ENCODE measurements around the gene GALNTL6. TPM values are rescaled to one million over a fixed set of nuclear protein-coding genes. Genes with fewer than 3 reads are reported as not detected.

GALNTL6 gene
- total RNA-seq, 2 experiments from 2014 or later = not detected

DNA sequence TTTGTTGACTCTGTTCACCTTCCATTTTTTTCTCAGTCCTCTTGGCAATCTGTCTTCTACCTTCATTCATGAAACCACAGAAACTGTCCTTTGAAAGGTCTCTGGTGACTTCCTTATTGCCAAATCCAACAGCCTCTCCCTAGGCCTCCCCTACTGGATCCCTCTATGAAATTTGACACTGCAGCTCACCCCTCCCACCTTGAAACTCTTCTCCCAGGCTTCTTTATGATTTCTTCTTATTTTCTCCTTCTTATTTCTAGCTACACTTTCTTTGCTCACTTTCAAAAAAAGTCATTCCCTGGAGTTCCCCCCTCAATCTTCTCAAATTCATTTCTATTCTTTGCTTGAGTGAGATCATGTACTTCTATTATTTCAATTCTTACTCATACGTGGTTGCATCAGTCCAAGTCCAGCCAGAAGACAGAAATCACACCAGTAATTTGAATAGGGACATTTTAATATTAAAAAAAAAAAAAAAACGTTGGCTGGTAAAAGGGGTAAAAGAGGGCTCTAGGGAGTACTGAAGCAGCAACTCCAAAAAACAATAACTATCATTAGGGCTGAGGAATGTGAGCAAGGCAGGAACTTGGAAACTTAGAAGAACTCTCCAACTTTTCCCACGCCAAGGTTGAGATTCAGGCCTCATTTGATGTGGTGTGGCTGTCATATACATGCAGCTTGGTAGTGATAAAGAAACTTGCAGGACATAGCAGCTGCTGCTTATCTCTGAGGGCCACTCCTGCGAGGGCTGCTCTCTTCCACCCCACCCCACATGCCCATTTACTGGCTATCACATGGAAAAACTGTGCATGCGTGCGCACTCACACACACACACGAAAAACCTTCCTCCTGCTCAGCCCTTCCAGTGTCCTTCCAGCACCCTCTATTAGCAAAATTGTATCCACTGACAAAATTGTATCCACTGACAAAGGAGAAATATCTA is 1185.6 kb downstream of the GALNTL6 start:
- H3K27ac Mint-ChIP-seq = no peak overlapping the region
- no peaks in the 10 kb centered on the region for H3K9me3 Mint-ChIP-seq
- DNase-seq (no peak), ATAC-seq (ENCODE audit: low read depth) (no peak)
- no peaks in the 10 kb centered on the region for H3K36me3 Mint-ChIP-seq
- H3K4me1 Mint-ChIP-seq = no peaks in the 10 kb centered on the region
- POLR2A ChIA-PET = no interaction called here
- no peak overlapping the region for H3K4me3 Mint-ChIP-seq
- H3K27me3 Mint-ChIP-seq = peaks cover 13% of the 10 kb centered on the region

DNA sequence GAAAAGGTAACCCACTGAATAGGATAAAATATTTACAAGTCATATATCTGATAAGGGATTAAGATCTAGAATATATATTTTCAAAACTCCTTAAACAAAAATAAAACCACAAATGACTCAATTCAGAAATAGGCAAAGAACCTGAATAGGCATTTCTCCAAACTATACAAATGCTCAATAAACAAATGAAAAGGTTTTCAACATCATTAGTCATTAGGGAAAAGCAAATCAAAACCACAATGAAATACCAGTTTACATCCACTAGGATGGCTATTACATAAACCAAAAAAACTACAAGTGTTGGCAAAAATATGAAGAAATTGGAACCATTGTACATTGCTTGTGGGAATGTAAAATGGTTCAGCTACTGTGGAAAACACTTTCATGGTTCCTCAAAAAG is 1188.4 kb downstream of the GALNTL6 start:
- ATAC-seq (ENCODE audit: low read depth) (no peak), DNase-seq (no peak)
- H3K4me3 Mint-ChIP-seq = no peak overlapping the region
- peaks cover 13% of the 10 kb centered on the region for H3K27me3 Mint-ChIP-seq
- no peaks in the 10 kb centered on the region for H3K9me3 Mint-ChIP-seq
- no peaks in the 10 kb centered on the region for H3K4me1 Mint-ChIP-seq
- POLR2A ChIA-PET = no interaction called here
- H3K27ac Mint-ChIP-seq = no peak overlapping the region
- no peaks in the 10 kb centered on the region for H3K36me3 Mint-ChIP-seq

DNA sequence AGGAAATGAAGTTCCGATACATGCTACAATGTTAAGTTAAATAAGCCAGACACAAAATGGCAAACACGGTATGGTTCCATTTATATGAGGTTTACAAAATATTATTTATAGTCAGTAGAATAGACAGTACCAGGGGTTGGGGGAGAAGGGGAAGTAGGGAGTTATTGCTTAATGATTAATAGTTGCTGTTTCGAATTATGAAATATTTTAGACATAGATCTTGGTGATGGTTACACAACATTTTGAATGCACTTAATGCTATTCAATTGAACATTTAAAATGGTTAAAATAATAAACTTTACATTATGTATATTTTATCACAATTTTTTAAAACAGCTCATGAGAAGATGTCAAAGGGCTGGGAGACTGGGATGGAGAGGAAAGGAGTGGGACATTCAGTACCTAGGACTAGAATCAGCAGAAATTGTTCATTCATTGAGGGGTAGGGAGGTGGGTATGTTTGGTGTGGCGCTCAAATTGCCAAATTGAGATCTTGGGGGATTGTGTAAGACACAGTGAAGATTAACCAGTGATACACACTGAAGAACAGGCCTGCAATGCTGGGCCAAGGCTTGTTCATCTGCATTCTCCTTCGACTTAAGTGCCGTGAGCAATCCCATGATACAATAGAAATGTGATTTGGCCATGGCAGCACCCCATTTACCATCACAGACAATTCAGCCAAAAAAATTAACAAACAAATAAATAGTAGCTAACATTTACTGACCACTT is 1189.8 kb downstream of the GALNTL6 start:
- POLR2A ChIA-PET = no interaction called here
- Mint-ChIP-seq H3K36me3 (no peaks in the 10 kb centered on the region), H3K4me3 (no peak overlapping the region)

DNA sequence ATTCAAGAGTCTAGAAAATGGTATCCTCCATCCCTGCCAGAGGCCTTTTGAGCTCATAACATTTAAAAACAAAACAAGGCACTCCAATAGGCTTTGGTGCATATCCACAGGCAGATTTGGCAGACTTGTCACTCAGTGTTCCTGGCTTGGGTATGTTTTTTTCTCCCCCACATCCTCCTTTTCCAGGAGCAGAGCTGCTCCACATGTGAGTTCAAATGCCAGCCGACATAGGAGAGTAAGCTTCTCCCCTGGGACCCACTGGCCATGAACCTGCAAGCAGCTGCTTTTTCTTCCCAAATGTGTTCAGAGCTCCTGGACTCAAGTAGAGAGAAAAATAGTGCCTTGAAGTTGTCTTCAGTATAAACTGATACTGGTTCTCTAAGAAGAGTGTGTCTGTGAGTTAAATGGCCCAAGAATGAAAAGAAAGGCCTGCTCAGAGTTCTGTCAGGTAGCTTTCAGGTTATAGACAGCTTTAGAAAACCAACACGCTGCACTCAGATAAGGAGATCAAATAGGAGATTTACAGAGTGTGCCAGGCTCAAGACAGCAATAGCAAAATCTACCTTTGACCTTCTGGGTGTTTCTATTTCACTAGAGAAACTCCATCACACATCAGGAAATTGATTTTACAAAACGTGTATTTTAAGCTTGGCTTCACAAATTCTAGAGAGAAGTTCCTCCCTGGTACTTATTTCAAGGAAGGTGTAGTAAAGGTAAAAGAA is 1192.9 kb downstream of the GALNTL6 start:
- ATAC-seq (ENCODE audit: low read depth) (no peak), DNase-seq (no peak)
- Mint-ChIP-seq H3K27ac (no peak overlapping the region), H3K27me3 (peaks cover 4% of the 10 kb centered on the region), H3K4me1 (no peaks in the 10 kb centered on the region), H3K9me3 (no peaks in the 10 kb centered on the region), H3K36me3 (no peaks in the 10 kb centered on the region), H3K4me3 (no peak overlapping the region)
- POLR2A ChIA-PET = no interaction called here

More for the DNA sequence above, 1189.8 kb downstream of the GALNTL6 start:
- no peak for DNase-seq
- no peak for ATAC-seq (ENCODE audit: low read depth)
- no peaks in the 10 kb centered on the region for H3K9me3 Mint-ChIP-seq
- H3K27me3 Mint-ChIP-seq = peaks cover 10% of the 10 kb centered on the region
- H3K27ac Mint-ChIP-seq = no peak overlapping the region
- no peaks in the 10 kb centered on the region for H3K4me1 Mint-ChIP-seq

DNA sequence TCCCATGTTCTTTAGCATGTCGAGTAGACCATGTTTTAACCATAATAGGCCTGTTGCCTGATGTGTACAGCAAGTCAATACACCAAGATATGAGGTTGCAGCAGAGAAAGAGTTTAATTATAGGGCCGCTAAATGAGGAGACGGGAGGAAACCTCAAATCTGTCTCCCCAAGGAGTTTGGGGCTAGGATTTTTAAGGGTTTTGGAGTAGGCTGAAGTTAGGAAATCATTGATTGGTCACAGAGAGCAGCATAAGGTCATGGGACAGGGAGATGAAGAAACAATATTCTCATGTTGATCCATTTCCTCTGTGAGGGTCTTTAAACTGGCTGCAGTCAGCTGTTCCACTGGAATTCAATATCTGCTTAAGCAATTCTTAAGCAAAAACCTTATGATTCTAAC is 1195.2 kb downstream of the GALNTL6 start:
- H3K4me1 Mint-ChIP-seq = no peaks in the 10 kb centered on the region
- no peak for DNase-seq
- H3K4me3 Mint-ChIP-seq = no peak overlapping the region
- H3K36me3 Mint-ChIP-seq = no peaks in the 10 kb centered on the region
- POLR2A ChIA-PET = no interaction called here
- no peaks in the 10 kb centered on the region for H3K9me3 Mint-ChIP-seq
- no peak overlapping the region for H3K27ac Mint-ChIP-seq
- no peaks in the 10 kb centered on the region for H3K27me3 Mint-ChIP-seq
- no peak for ATAC-seq (ENCODE audit: low read depth)

DNA sequence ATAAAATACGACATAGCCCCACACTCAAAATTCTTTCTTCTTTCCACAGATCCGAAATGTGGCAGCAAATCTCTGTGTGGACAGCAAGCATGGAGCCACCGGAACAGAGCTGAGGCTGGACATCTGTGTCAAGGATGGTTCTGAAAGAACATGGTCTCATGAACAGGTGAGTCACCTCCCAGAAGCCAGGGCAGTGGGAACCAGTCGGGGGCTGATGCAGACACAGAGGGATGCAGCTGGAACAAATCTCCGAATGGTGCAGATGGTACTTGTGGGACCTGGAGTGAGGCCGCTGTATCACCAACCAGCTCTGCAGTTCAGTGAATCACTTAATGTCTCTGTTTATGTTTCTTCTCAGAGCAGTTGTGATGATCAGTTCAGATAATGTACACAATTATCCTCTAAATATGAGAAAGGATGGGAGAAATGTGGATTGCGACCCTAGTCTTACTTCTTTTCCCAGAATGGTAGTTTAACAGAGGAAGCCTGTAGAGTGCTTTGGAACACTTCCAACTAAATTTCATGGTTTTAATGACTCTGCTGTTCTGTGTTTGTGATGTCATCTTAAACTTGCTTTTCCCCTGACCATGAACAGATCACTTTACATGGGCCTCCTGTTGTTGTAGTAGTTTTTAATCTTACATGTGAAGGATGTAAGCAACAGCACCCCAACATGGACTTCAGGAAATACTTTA is 1196.1 kb downstream of the GALNTL6 start:
- H3K4me1 Mint-ChIP-seq = peaks cover 1% of the 10 kb centered on the region
- no peak overlapping the region for H3K4me3 Mint-ChIP-seq
- H3K27me3 Mint-ChIP-seq = no peaks in the 10 kb centered on the region
- DNase-seq (no peak), ATAC-seq (ENCODE audit: low read depth) (no peak)
- H3K27ac Mint-ChIP-seq = no peak overlapping the region
- H3K36me3 Mint-ChIP-seq = no peaks in the 10 kb centered on the region
- POLR2A ChIA-PET = no interaction called here
- no peaks in the 10 kb centered on the region for H3K9me3 Mint-ChIP-seq

DNA sequence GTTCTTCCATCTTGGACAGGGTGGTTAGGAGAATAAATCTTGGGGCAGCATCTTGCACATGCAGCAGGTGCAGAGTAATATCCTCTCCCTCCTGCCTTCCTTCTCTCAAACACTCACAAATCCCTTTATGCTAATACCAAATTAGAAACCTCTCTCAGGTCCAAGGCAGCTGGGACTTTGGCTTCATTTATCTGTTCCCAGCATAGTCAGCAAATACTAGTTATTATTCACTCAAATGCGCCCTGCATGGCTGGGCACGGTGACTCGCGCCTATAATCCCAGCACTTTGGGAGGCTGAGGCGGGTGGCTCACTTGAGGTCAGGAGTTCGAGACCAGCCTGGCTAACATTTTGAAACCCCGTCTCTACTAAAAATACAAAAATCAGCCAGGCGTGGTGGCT is 1199.4 kb downstream of the GALNTL6 start:
- H3K9me3 Mint-ChIP-seq = no peaks in the 10 kb centered on the region
- no peaks in the 10 kb centered on the region for H3K36me3 Mint-ChIP-seq
- ATAC-seq (ENCODE audit: low read depth) (no peak), DNase-seq (no peak)
- peaks cover 1% of the 10 kb centered on the region for H3K4me1 Mint-ChIP-seq
- no peak overlapping the region for H3K27ac Mint-ChIP-seq
- POLR2A ChIA-PET = no interaction called here
- H3K27me3 Mint-ChIP-seq = no peaks in the 10 kb centered on the region
- H3K4me3 Mint-ChIP-seq = no peak overlapping the region

DNA sequence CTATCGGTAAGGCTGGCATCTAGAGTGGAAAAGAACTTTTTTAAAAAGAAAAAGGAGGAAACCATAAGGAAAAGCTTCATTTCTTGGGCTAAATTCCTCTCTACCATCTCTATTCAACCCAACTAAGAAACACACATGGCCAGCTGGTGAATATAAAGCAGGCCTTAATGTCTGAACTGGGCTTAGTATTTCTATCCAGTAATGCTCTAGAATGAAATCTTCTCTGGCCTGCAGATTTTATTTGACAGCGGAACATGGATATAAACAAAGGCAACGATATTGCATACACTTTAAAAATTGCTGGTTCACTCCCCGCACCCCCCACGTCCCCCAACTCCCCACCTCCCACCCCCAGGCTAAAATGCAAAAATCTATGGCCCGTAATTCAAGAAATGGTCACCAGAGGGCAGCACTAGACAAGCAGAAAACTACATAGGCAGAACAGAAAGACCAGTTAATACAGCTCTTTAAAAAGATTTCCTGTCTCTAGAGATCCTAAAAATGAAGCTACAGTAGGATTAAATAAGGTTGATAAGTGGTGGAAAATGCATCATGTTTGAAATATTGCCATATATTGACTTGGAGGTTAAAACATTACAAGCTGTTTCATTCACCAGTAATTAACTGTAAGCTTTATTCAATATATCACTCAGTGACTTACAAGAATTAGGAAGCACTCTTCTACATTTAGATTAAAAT is 1200.2 kb downstream of the GALNTL6 start:
- H3K4me3 Mint-ChIP-seq = no peak overlapping the region
- H3K36me3 Mint-ChIP-seq = no peaks in the 10 kb centered on the region
- H3K9me3 Mint-ChIP-seq = no peaks in the 10 kb centered on the region
- peaks cover 1% of the 10 kb centered on the region for H3K4me1 Mint-ChIP-seq
- POLR2A ChIA-PET = interaction anchor here (0.7 kb wide), 3 partner anchors 20 to 508 kb away, joined by 3 to 4 read pairs (median 3); no protein-coding TSS in a partner anchor
- ATAC-seq (ENCODE audit: low read depth) = no peak
- H3K27ac Mint-ChIP-seq = no peak overlapping the region
- H3K27me3 Mint-ChIP-seq = no peaks in the 10 kb centered on the region
- no peak for DNase-seq

DNA sequence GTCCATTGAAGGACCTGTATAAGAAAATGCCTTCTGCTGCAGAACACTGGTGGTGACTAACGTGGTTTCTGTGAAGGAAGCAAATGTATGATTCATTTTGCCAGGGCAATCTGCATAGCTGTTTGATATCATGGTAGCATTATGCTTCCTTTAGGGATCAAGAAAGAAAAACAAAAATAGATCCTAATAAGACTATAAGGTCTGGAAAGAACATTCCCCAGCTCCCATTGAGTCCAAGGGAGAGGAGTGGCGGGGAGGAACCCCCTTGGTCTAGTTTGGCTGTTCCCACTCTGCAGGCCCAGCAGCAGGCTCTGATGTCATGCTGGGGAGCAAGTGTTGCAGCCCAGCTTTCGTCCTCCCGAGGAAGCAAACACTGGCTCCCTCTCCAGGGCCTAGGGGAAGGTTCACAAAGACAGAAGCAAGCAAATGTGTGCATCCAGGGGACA is 1200.9 kb downstream of the GALNTL6 start:
- no peak for DNase-seq
- ATAC-seq (ENCODE audit: low read depth) = no peak
- POLR2A ChIA-PET = interaction anchor here (0.7 kb wide), 2 partner anchors 375 to 507 kb away, joined by 3 to 4 read pairs; no protein-coding TSS in a partner anchor
- H3K27me3 Mint-ChIP-seq = peaks cover 3% of the 10 kb centered on the region
- H3K9me3 Mint-ChIP-seq = no peaks in the 10 kb centered on the region
- H3K4me3 Mint-ChIP-seq = no peak overlapping the region
- H3K27ac Mint-ChIP-seq = no peak overlapping the region
- H3K4me1 Mint-ChIP-seq = peaks cover 1% of the 10 kb centered on the region
- no peaks in the 10 kb centered on the region for H3K36me3 Mint-ChIP-seq

DNA sequence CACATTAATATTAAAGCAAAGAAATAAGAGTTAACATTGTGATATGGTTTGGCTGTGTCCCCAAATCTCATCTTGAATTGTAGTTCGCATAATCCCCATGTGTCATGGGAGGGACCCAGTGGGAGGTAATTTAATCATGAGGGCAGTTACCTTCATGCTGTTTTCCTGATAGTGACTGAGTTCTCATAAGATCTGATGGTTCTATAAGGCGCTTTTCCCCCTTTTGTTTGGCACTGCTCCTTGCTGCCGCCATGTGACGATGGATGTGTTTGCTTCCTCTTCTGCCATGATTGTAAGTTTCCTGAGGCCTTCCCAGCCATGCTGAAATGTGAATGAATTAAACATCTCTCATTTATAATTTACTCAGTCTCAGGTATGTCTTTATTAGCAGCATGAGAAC is 1201.6 kb downstream of the GALNTL6 start:
- POLR2A ChIA-PET = no interaction called here
- H3K4me3 Mint-ChIP-seq = no peak overlapping the region

DNA sequence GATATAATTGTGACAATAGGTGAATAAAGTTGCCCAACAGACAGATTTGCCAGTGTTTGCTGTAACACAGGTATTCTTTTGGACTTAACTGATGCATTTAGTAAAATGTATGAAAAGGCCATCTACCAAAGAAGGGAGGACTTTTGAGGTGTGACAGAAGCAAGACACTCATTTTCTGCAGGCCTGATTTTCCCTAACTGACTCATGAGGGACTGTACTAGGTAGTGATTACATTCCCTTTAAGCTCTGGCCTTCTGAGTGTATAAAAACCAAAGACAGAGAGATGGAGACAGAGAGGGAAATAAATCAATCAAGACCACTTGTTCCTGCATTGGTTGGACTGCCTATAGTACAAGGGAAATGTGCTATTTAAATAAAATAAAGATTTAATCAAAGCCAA is 1204.6 kb downstream of the GALNTL6 start:
- POLR2A ChIA-PET = no interaction called here
- no peak overlapping the region for H3K27ac Mint-ChIP-seq
- H3K9me3 Mint-ChIP-seq = no peaks in the 10 kb centered on the region
- DNase-seq = no peak
- no peak overlapping the region for H3K4me3 Mint-ChIP-seq
- H3K36me3 Mint-ChIP-seq = no peaks in the 10 kb centered on the region
- H3K27me3 Mint-ChIP-seq = peaks cover 4% of the 10 kb centered on the region
- H3K4me1 Mint-ChIP-seq = peaks cover 1% of the 10 kb centered on the region
- ATAC-seq (ENCODE audit: low read depth) = no peak

More for the DNA sequence above, 1201.6 kb downstream of the GALNTL6 start:
- ATAC-seq (ENCODE audit: low read depth) (no peak), DNase-seq (no peak)
- no peaks in the 10 kb centered on the region for H3K36me3 Mint-ChIP-seq
- H3K27me3 Mint-ChIP-seq = peaks cover 4% of the 10 kb centered on the region
- H3K4me1 Mint-ChIP-seq = peaks cover 1% of the 10 kb centered on the region
- H3K9me3 Mint-ChIP-seq = no peaks in the 10 kb centered on the region
- H3K27ac Mint-ChIP-seq = no peak overlapping the region

DNA sequence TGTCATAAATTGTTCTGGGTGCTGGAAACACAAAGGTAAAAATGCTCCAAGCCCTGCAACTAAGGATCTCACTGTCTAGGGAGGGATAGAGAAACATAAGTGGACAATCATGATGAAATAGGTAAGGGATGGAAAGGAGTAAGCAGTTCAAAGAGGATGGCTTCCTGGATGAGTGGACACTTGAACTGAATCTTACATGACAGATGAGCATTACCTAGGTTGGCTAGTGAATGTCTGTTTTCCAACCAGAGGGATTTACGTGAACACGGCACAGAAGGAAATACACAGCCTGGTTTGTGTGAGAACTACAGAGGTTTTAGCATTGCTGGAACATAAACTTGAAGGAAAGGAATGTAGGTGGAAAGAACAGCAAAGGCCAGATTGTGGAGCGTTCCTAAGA is 1205.2 kb downstream of the GALNTL6 start:
- no peak overlapping the region for H3K4me3 Mint-ChIP-seq
- peaks cover 1% of the 10 kb centered on the region for H3K4me1 Mint-ChIP-seq
- no peak for DNase-seq
- ATAC-seq (ENCODE audit: low read depth) = no peak
- no peaks in the 10 kb centered on the region for H3K9me3 Mint-ChIP-seq
- POLR2A ChIA-PET = no interaction called here
- H3K36me3 Mint-ChIP-seq = no peaks in the 10 kb centered on the region
- peaks cover 4% of the 10 kb centered on the region for H3K27me3 Mint-ChIP-seq
- no peak overlapping the region for H3K27ac Mint-ChIP-seq
